ENCODE measurements around the gene RNF150.

DNA sequence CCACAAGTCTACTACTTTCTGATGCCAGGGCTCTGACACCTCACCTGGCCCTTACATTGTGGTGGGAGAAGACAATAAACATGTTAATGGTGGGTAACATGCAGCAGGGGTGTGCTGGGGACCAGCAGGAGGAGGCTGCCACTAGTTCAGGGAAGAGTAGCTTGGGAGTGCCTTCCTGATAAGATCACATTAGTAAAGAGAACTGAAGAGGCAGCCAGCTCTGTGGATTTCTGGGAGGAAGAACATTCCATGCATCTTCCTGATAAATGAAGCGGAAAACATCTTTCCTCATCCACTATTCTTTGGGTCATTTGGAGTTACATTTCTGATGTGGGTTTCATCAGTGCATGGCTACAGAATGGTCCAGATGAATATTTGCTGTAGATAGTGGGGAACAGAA is 9.0 kb downstream of the RNF150 start:
- no peak for TF ChIP-seq POLR2A (IDR thresholded peaks at IDR 0.05; ENCODE audit: low read depth, low read length)
- TF ChIP-seq POLR2AphosphoS5 (IDR thresholded peaks at IDR 0.05; ENCODE audit: low read depth, low read length) = no peak
- TF ChIP-seq TAF1 (IDR thresholded peaks at IDR 0.05; ENCODE audit: borderline replicate concordance, low read depth, low read length) = no peak

Data from GM12892 (cell line).